Measurements from ENCODE around the gene KLK6. TPM values are rescaled to one million over a fixed set of nuclear protein-coding genes. Genes with fewer than 3 reads are reported as not detected.
A peak's percentile ranks its signal among the peaks of the same experiment; 100 is the strongest.

Gene KLK6
- total RNA-seq, 1 experiment from 2014 or later: 0.74 TPM

GRCh38 chr19:50952910-50953309, 16.5 kb downstream of the KLK6 start, which contains the start of gene KLK5:
Gene KLK5, minus strand, starts transcription at chr19:50953038. Its CDS starts 381 bp downstream, at chr19:50952657.
- peak; percentile 28 for DNase-seq (ENCODE audit: low read depth)

DNA sequence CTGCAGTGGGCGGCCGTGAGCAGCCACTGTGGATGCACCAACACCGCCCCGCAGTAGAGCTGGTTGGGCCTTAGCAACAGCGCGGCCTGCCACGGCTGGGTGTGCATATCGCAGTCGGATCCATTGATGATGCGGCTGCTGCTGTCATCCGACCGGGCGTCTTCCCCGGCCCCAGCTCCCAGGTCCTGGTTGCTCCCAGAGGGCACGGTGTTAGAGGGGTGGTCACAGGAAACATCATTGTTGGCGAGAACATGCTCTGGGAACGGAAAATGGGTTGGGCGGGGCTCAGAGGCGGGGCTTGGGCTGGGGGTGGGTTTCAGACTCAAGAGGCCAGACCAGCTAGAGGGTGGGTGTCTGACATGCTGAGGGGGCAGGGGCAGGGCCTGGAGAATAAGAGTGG, 19.5 kb downstream of the KLK6 start:
- DNase-seq (ENCODE audit: low read depth): no peak

- no peak for DNase-seq (ENCODE audit: low read depth)
Measured at GRCh38 chr19:50947123-50947522, 22.3 kb downstream of the KLK6 start.

- DNase-seq (ENCODE audit: low read depth): no peak
Measured at GRCh38 chr19:50944795-50945194, 24.6 kb downstream of the KLK6 start.

GRCh38 chr19:50943074-50943828, 26.1 kb downstream of the KLK6 start:
- DNase-seq (ENCODE audit: low read depth): no peak

DNA sequence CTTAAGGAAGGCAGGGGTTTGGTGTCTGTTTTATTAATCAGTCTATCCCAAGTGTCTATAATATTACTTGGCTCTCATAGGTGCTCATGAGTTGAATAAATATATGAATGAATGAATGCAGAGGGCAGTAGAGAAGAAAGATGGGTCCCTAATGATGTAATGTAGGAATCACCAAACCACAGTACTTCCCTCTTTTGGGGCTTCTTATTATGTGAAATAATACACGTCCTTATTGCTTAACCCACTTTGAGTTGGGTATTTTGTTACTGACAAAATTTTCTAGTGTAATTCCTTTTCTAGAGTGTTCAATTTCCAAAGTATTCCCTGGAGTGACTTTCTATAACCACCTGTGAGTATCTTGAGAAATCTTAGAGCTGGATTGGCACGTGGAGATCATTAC, 29.8 kb downstream of the KLK6 start:
- DNase-seq (ENCODE audit: low read depth): no peak

- peak; percentile 24 for DNase-seq (ENCODE audit: low read depth)
Measured at GRCh38 chr19:50933640-50934039, 35.8 kb downstream of the KLK6 start.

DNA sequence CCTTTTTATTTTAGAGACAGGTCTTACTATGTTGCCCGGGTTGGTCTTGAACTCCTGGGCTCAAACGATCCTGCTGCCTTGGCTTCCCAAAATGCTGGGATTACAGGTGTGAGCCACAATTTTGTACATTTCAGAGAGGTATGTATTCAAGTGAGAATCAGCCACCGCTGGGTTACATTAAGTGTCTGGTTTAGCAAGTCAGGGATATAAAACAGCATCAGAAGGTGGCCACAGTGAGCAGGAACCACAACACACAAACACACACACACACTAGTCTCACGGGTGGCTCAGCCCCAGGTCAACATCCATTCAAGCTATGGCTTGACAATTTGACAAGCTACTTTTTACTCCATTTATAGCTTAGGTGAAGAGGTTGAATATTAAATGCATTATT, 36.7 kb downstream of the KLK6 start:
- no peak for DNase-seq (ENCODE audit: low read depth)

DNA sequence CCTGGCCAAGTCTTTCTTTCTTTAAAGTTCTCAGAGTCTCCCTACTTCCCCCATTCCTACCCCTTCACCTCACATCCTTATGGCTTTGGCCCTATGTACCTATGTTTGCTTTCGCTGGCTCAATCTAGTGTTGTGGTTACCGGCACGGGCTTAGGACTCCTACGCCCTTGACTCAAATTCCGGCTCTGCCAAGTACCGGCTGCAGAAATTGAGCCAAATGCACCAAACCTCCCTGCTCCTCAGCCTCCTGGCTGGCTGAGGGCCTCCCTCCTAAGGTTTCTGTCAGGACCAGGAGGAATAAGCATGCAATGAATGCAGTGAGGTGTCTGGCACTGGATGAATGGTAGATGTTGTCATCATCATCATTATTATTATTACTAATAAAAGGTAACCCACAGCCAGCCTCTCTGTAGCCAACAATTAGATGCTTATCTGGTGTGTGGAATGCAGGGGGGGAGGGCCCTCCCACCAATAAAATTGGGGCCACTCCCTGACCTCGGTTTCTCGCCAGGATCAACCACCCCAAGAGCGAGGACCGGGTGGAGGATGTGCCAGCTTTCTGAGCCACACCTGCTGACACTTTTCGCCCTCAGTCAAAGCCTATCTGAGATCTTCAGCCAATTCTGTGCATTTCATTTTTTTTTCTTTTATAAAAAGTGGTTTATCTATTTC, 37.2 kb downstream of the KLK6 start:
- no peak for DNase-seq (ENCODE audit: low read depth)

DNA sequence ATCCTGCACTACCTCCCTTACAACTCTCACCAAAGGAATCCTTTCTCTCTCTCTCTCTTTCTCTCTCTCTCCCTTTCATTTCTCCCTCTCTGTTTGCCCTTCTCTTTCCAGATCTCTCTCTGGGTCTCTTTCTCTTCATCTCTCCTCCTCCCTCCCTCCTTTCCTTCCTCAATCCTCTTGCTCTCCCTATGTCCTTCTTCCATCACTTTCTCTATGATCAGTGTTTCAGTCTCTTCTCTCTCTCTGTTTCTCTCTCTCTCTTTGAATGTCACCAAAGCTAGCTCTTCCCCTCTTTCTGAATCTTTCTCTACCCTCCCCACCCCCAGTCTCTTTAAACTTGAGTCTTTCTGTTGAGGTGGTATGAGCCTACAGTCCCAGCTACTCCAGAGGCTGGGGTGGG, 38.4 kb downstream of the KLK6 start:
- DNase-seq (ENCODE audit: low read depth): no peak

GRCh38 chr19:50928831-50929230, 40.6 kb downstream of the KLK6 start:
- peak; percentile 15 for DNase-seq (ENCODE audit: low read depth)

GRCh38 chr19:50926144-50926543, 43.2 kb downstream of the KLK6 start:
- DNase-seq (ENCODE audit: low read depth): no peak

- peak; percentile 15 for DNase-seq (ENCODE audit: low read depth)
Measured at GRCh38 chr19:50925734-50926133, 43.7 kb downstream of the KLK6 start.

GRCh38 chr19:50924586-50924985, 44.8 kb downstream of the KLK6 start:
- DNase-seq (ENCODE audit: low read depth): no peak

DNA sequence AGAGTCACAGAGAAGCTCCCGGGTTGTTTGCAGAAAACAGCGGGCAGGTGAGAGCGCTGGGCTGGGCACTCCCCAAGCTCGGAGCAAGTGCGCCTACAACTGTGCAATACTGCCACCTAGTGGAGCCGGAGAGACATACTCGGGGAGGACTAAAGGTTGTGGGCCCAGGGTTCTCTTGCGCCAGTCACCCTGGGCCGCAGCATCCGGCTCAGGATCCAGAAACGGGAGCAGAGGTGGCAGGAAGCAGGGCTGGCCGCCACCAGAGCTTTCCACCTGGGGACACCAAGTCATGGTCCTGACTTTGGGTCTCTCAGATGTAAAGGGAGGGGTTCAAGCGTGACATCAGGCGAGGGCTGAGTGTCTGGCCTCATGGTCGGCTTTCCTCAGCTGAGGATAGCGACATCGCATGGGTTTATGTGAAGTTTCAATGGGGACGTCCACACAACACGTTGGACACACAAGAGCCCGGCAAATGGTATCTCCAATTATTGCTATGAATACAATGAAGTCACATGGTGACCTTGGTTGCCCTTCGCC, 47.0 kb downstream of the KLK6 start:
- peak; percentile 73 for DNase-seq (ENCODE audit: low read depth)

DNA sequence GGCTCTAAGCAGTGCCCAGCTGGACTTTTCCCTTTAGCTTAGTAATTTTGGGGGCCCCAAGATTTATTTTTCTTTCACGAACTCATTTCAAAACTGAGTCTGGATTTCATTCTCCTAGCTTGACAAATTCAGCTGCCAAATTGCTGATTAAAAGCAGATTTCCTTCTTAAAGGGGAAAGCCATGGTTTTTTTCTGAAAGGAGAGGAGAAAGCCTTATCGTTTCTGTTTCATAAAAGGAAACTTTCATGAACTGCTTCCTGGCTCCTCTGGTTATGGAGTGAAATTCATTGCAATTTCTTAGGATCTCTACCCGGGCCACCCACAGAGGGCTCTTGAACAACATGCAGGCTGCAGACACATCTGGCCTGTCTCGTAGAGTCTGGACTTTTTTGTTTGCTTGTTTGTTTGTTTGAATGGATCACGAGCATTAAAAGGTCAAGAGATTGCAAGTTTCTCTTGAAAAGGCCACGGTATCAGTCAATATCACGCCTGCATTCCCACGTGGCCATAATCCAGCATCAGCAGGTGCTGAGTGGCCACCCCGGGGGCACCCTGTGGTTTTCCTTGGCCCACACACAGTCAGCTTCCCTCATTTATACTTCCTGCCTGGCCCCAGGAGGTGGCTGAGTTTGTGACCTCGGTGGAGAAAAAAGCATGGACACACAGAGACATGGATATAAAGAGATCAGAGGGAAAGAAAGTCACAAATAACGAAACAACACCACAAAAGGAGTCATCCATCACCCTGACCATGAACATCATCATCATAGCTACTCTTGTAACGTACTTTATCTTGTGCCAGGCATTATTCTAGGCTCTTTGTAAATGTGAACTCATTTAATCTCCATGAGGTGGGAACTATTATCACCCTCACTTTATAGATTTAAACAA, 47.7 kb downstream of the KLK6 start:
- peak; percentile 41 for DNase-seq (ENCODE audit: low read depth)

DNA sequence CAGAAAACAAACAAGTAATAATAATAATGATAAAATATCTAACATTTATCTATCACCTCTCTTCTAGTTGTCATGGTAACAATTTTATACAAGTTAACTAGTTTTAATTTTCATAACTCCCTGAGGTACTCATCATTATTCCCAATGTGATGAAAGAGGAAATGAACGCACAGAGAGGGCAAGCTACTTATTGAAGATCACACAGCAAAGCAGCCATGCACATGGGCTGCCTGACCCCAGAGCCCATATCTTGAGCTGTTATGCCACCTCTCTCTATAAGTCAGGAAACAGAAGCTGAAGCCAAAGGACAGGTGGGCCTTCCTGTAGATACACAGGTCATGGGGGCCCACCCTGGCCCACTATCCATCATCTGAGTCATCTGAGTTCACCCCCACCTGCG, 53.3 kb downstream of the KLK6 start:
- no peak for DNase-seq (ENCODE audit: low read depth)

DNA sequence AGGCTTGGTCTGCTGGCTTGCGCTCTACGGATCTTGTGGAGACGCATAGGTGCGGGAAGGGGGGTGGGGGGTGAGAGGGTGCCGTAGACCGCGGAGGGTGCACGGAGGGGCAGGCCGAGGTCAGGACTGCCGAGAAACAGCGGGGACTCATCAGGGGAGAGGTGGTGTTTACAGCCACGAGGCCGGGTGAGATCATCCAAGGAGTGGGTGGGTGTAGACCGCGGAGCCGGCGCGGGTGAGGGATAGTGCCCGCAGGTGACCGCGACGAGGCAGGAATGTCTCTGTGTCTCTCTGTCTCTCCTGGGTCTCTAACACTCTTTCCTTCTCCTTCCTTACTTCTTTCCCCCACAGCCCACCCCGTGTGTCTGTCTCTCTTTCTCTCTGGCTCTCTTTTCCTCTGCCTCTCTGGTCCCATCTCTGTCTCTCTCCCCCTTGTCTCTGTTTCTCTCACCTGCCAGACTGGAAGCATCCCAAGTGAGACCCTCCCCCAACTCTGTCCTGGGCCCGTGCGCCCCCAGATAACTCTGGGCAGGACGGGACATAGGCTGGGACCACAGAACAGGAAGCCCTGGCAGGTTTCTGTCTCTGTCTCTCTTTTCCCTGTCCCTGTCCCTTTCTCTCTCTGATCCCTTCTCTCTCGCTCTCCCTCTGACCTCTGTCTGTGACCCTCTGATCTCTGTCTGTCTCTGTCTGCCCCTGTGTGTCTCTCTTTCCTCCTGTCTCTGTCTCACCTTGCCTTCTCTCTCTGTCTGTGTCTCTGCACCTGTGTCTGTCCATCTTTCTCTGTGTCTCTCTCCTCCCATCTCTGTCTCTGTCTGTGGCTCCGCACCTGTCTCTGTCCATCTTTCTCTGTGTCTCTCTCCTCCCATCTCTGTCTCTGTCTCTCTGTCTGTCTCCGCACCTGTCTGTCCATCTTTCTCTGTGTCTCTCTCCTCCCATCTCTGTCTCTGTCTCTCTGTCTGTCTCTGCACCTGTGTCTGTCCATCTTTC, 56.4 kb downstream of the KLK6 start:
- no peak for DNase-seq (ENCODE audit: low read depth)

- DNase-seq (ENCODE audit: low read depth): no peak
Measured at GRCh38 chr19:50912102-50912599, 57.2 kb downstream of the KLK6 start.

DNA sequence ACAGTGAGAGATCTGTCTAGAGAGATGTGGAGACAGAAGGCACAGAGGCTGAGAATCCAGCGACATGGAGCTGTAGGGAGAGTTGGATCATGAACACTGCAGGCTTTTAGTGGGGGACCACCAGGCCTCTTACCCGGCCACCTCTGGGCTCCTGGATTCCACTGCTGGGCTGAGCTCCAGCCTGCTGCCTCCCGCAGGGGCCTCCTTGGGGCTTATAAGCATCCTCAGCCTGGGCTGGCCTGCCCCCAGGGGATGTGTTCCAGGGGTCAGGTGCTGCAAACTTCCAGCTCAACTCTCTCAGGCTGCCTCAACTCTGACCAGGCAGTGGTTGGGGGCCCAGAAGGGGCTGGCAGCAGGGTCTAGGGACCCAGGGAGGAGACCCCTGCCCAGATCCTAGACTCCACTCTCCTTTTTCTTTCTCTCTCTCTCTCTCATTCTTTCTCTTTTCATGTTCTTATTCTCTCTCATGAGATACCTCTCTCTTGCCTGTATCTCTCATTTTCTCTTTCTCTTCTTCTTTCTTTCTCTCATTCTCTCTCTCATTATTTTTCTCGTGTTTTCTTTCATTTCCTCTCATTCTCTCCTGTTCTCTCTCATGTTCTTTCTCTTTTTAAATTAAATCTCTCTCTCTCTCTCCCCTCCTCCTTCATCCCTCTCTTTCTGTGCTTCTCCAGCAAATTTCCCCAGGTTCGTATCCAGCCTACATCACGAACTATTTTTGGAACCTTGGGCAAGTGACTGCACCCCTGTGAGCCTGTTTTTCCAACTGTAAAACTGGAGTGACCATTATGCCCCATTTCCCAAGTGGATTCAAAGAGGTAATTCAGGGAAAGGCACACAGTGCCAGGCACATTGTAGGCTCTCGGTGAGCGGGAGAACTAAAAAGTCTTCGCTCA, 57.9 kb downstream of the KLK6 start, which contains the start of gene KLK4:
KLK4 (minus strand) TSS at position 190 of the 896 bp plus-strand sequence. CDS start 657 bp downstream, outside the sequence.
- DNase-seq (ENCODE audit: low read depth): no peak
